Loucy (cell line): Measurements from ENCODE around the gene CHDH.

Source experiments
- H2AFZ ChIP-seq: fragments of 200-600 bp; sonication (generic); 2 replicates; pipeline ENCODE4 v1.6.0; 2016; ENCODE audit warnings: antibody characterized with exemption, mild to moderate bottlenecking, low read length, moderate library complexity
- H3F3A ChIP-seq: fragments of 200-600 bp; 2 replicates; pipeline ENCODE4 v1.6.0; 2016; ENCODE audit warnings: antibody characterized with exemption, low read depth, mild to moderate bottlenecking
- H3K27me3 ChIP-seq: fragments of 200-600 bp; sonication (generic); 2 replicates; pipeline ENCODE4 v1.6.1; 2014; ENCODE audit warnings: low read length, mild to moderate bottlenecking; ENCODE audit not compliant: insufficient read depth, poor library complexity, severe bottlenecking
- H3K36me3 ChIP-seq: fragments of 200-600 bp; sonication (generic); 2 replicates; pipeline ENCODE4 v1.6.1; 2016; ENCODE audit warnings: low read length; ENCODE audit not compliant: insufficient read depth
- H3K4me1 ChIP-seq: fragments of 200-600 bp; sonication (generic); 2 replicates; pipeline ENCODE4 v1.5.1; 2014; ENCODE audit warnings: low read length, mild to moderate bottlenecking; ENCODE audit not compliant: insufficient read depth, poor library complexity, severe bottlenecking
- H3K4me2 ChIP-seq: fragments of 200-600 bp; sonication (generic); 2 replicates; pipeline ENCODE4 v1.6.0; 2014; ENCODE audit warnings: antibody characterized with exemption, low read length, low read depth, mild to moderate bottlenecking; ENCODE audit not compliant: poor library complexity, severe bottlenecking
- H3K4me3 ChIP-seq: fragments of 200-600 bp; sonication (generic); 2 replicates; pipeline ENCODE4 v1.5.1; 2014; ENCODE audit warnings: low read length, mild to moderate bottlenecking, mixed read lengths; ENCODE audit not compliant: poor library complexity, severe bottlenecking
- H3K79me2 ChIP-seq: fragments of 200-600 bp; sonication (generic); 2 replicates; pipeline ENCODE4 v1.6.1; 2014; ENCODE audit warnings: low read length; ENCODE audit not compliant: insufficient read depth
- H3K9ac ChIP-seq: fragments of 200-600 bp; sonication (generic); 2 replicates; pipeline ENCODE4 v1.6.0; 2014; ENCODE audit warnings: mild to moderate bottlenecking, low read depth, low read length, moderate library complexity; ENCODE audit not compliant: poor library complexity, severe bottlenecking
- H3K9me2 ChIP-seq: fragments of 200-600 bp; sonication (generic); replicated peaks from 2 replicates; pipeline ENCODE4 v1.6.1; 2016; ENCODE audit warnings: low read depth, low read length, mixed read lengths
- H3K9me3 ChIP-seq: fragments of 200-600 bp; sonication (generic); 2 replicates; pipeline ENCODE4 v1.6.1; 2014; ENCODE audit warnings: mild to moderate bottlenecking, antibody characterized with exemption, low read length, low read depth; ENCODE audit not compliant: insufficient read depth
- H4K20me1 ChIP-seq: fragments of 200-600 bp; sonication (generic); 2 replicates; pipeline ENCODE4 v1.6.0; 2014; ENCODE audit warnings: antibody characterized with exemption, low read length, mild to moderate bottlenecking; ENCODE audit not compliant: insufficient read depth, poor library complexity, severe bottlenecking
- CTCF ChIP-seq: fragments of 200-600 bp; sonication (generic); conservative IDR thresholded peaks from 2 replicates; pipeline ENCODE4 v1.5.1; 2014; ENCODE audit warnings: mild to moderate bottlenecking, antibody characterized with exemption, low read length
- EZH2phosphoT487 ChIP-seq: fragments of 200-600 bp; IDR thresholded peaks from 2 replicates; pipeline ENCODE4 v1.6.1; 2018; ENCODE audit warnings: antibody characterized with exemption, mild to moderate bottlenecking, moderate library complexity, borderline replicate concordance

The CHDH gene

GRCh38 chr3:53842436-53843194 lies 3.6 kb downstream of the CHDH start:
- Histone ChIP-seq H3K9me3 (no peaks in the 10 kb centered on the region), H3F3A (no peaks in the 10 kb centered on the region), H3K36me3 (no peaks in the 10 kb centered on the region), H3K79me2 (no peaks in the 10 kb centered on the region), H3K4me3 (no peak overlapping the region), H3K4me2 (no peak overlapping the region), H3K27me3 (no peaks in the 10 kb centered on the region), H2AFZ (no peak overlapping the region), H3K9ac (no peak overlapping the region), H4K20me1 (no peaks in the 10 kb centered on the region), H3K4me1 (no peaks in the 10 kb centered on the region), H3K9me2 (no peaks in the 10 kb centered on the region)
- TF ChIP-seq CTCF (no peak), EZH2phosphoT487 (no peak)

GRCh38 chr3:53841296-53841695 lies 4.9 kb downstream of the CHDH start:
- H3K4me2 ChIP-seq: no peak overlapping the region
- TF ChIP-seq CTCF: no peak
- no peaks in the 10 kb centered on the region for H3K9me3 ChIP-seq
- H3K4me3 ChIP-seq: no peak overlapping the region
- H3F3A ChIP-seq: no peaks in the 10 kb centered on the region
- H3K27me3 ChIP-seq: no peaks in the 10 kb centered on the region
- no peaks in the 10 kb centered on the region for H3K36me3 ChIP-seq
- H4K20me1 ChIP-seq: no peaks in the 10 kb centered on the region
- no peaks in the 10 kb centered on the region for H3K79me2 ChIP-seq
- H3K4me1 ChIP-seq: no peaks in the 10 kb centered on the region
- no peak overlapping the region for H3K9ac ChIP-seq
- no peaks in the 10 kb centered on the region for H3K9me2 ChIP-seq
- H2AFZ ChIP-seq: no peak overlapping the region

GRCh38 chr3:53837331-53837730 lies 8.9 kb downstream of the CHDH start:
- Histone ChIP-seq H4K20me1 (no peaks in the 10 kb centered on the region), H3K4me1 (no peaks in the 10 kb centered on the region), H3K79me2 (no peaks in the 10 kb centered on the region), H2AFZ (no peak overlapping the region), H3K4me3 (no peak overlapping the region), H3K27me3 (no peaks in the 10 kb centered on the region), H3K9me3 (no peaks in the 10 kb centered on the region), H3K36me3 (no peaks in the 10 kb centered on the region), H3K9ac (no peak overlapping the region), H3K4me2 (no peak overlapping the region), H3K9me2 (no peaks in the 10 kb centered on the region), H3F3A (no peaks in the 10 kb centered on the region)
- TF ChIP-seq CTCF (no peak), EZH2phosphoT487 (no peak)
